ENCODE data around the gene PLIN4.

DNA sequence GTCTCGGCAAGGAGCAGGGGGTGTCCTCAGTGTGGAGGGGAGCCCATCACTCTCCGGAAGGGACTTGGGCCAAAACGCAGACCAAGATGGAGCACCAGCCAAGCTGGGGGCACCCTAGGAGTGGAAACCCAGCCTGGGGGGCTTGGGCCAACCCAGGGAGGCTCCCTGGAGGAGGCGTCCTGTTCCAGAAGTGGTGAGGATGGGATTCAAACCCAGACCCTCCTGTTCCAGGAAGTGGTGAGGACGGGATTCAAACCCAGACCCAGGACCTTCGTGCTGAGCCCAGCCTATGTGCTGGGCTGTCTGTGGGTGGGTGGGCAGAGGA is 848 bp upstream of the PLIN4 start:
- TF ChIP-seq, protein P1, sequence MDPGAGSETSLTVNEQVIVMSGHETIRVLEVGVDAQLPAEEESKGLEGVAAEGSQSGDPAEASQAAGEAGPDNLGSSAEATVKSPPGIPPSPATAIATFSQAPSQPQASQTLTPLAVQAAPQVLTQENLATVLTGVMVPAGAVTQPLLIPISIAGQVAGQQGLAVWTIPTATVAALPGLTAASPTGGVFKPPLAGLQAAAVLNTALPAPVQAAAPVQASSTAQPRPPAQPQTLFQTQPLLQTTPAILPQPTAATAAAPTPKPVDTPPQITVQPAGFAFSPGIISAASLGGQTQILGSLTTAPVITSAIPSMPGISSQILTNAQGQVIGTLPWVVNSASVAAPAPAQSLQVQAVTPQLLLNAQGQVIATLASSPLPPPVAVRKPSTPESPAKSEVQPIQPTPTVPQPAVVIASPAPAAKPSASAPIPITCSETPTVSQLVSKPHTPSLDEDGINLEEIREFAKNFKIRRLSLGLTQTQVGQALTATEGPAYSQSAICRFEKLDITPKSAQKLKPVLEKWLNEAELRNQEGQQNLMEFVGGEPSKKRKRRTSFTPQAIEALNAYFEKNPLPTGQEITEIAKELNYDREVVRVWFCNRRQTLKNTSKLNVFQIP (CRISPR knock-in tag; IDR thresholded peaks at IDR 0.05; ENCODE audit: borderline replicate concordance, low read depth) = no peak
- TF ChIP-seq OSR1 (CRISPR knock-in tag; IDR thresholded peaks at IDR 0.05) (no peak), TCF4 (CRISPR knock-in tag; IDR thresholded peaks at IDR 0.05; ENCODE audit: borderline replicate concordance) (no peak), TOX (CRISPR knock-in tag; IDR thresholded peaks at IDR 0.05; ENCODE audit: borderline replicate concordance) (no peak), BACH2 (CRISPR knock-in tag; IDR thresholded peaks at IDR 0.05; ENCODE audit: borderline replicate concordance) (no peak), ARNTL (CRISPR knock-in tag; IDR thresholded peaks at IDR 0.05; ENCODE audit: borderline replicate concordance, low read depth) (no peak)
- TF ChIP-seq, protein P2, sequence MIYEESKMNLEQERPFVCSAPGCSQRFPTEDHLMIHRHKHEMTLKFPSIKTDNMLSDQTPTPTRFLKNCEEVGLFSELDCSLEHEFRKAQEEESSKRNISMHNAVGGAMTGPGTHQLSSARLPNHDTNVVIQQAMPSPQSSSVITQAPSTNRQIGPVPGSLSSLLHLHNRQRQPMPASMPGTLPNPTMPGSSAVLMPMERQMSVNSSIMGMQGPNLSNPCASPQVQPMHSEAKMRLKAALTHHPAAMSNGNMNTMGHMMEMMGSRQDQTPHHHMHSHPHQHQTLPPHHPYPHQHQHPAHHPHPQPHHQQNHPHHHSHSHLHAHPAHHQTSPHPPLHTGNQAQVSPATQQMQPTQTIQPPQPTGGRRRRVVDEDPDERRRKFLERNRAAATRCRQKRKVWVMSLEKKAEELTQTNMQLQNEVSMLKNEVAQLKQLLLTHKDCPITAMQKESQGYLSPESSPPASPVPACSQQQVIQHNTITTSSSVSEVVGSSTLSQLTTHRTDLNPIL (CRISPR knock-in tag; IDR thresholded peaks at IDR 0.05; ENCODE audit: low read depth) = no peak
- TF ChIP-seq, protein P3, sequence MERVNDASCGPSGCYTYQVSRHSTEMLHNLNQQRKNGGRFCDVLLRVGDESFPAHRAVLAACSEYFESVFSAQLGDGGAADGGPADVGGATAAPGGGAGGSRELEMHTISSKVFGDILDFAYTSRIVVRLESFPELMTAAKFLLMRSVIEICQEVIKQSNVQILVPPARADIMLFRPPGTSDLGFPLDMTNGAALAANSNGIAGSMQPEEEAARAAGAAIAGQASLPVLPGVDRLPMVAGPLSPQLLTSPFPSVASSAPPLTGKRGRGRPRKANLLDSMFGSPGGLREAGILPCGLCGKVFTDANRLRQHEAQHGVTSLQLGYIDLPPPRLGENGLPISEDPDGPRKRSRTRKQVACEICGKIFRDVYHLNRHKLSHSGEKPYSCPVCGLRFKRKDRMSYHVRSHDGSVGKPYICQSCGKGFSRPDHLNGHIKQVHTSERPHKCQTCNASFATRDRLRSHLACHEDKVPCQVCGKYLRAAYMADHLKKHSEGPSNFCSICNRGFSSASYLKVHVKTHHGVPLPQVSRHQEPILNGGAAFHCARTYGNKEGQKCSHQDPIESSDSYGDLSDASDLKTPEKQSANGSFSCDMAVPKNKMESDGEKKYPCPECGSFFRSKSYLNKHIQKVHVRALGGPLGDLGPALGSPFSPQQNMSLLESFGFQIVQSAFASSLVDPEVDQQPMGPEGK (CRISPR knock-in tag; IDR thresholded peaks at IDR 0.05; ENCODE audit: borderline replicate concordance) = no peak
